PFSK-1 (cell line): ENCODE results near the gene MPND. TPM values are rescaled to one million over a fixed set of nuclear protein-coding genes. Genes with fewer than 3 reads are reported as not detected.
A peak's percentile ranks its signal among the peaks of the same experiment; 100 is the strongest.

Experiments
- FOXP2 ChIP-seq: optimal IDR thresholded peaks from 2 replicates; pipeline ENCODE3; 2011; ENCODE audit warnings: borderline replicate concordance, control low read depth, inconsistent platforms; ENCODE audit not compliant: insufficient read depth; ENCODE audit errors: extremely low read length, extremely low read depth
- POLR2AphosphoS5 ChIP-seq: IDR thresholded peaks from 2 replicates; pipeline ENCODE4 v1.6.1; 2012; ENCODE audit warnings: low read depth, mild to moderate bottlenecking, control low read depth, low read length, moderate library complexity
- SIN3A ChIP-seq: IDR thresholded peaks from 2 replicates; pipeline ENCODE4 v1.6.1; 2012; ENCODE audit warnings: mild to moderate bottlenecking, low read length, moderate library complexity, borderline replicate concordance; ENCODE audit not compliant: insufficient read depth
- TAF1 ChIP-seq: IDR thresholded peaks from 2 replicates; pipeline ENCODE4 v1.6.1; 2012; ENCODE audit warnings: low read length, control low read depth, borderline replicate concordance; ENCODE audit not compliant: insufficient read depth
- polyA plus RNA-seq: library from polyadenylated mRNA; unstranded; fragments of >200 nt; gene quantifications from one replicate; pipeline ENCODE4 v1.2.1, GENCODE V29; 2012; ENCODE audit warnings: low read depth, missing spikeins; ENCODE audit not compliant: insufficient read length
- TF ChIP-seq, protein P1 (sequence below), 2 experiments: IDR thresholded peaks; 2 replicates each; pipeline versions ENCODE4 v1.6.1 to v1.8.0; 2011 to 2012; ENCODE audit warnings: low read depth in 2 of 2, low read length in 2 of 2, control low read depth in 1 of 2, inconsistent platforms in 1 of 2, mild to moderate bottlenecking in 1 of 2, moderate library complexity in 1 of 2; ENCODE audit not compliant: insufficient read depth in 1 of 2

MPND gene, protein sequence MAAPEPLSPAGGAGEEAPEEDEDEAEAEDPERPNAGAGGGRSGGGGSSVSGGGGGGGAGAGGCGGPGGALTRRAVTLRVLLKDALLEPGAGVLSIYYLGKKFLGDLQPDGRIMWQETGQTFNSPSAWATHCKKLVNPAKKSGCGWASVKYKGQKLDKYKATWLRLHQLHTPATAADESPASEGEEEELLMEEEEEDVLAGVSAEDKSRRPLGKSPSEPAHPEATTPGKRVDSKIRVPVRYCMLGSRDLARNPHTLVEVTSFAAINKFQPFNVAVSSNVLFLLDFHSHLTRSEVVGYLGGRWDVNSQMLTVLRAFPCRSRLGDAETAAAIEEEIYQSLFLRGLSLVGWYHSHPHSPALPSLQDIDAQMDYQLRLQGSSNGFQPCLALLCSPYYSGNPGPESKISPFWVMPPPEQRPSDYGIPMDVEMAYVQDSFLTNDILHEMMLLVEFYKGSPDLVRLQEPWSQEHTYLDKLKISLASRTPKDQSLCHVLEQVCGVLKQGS
- 40.2 TPM for polyA plus RNA-seq

DNA sequence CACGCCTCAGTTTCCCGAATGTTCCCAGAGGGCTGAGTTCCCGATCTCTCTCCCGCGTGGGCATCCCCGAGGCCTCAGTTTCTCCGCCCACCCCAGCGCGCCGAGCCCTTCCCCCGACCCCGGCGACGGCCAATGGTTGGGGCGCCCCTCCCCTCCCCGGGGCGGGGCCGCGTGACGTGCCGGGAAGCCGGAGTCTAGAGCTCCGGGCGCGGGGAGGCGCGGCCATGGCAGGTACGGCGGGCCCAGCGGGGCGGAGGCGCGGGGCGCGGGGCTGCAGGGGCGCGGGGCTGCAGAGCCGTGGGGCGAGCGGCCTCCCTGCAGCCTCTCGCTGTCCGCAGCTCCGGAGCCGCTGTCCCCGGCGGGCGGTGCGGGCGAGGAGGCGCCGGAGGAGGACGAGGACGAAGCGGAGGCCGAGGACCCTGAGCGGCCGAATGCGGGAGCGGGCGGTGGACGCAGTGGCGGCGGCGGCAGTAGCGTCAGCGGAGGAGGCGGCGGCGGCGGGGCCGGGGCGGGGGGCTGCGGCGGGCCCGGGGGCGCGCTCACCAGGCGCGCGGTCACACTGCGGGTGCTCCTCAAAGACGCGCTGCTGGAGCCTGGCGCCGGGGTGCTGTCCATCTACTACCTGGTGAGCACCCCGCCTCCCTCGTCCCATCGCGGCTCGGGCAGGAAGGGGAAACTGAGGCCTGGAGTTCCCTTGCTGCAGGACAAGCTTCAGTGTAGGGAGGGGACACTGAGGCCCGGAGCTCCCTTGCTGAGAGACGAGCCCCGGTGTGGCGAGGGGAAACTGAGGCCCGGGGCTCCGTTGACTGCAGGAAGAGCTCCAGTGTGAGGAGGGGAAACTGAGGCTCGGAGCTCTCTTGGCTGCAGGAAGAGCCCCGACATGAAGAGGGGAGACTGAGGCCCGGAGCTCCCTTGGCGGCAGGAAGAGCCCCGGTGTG, at the start of gene MPND:
Gene MPND (plus strand): TSS at position 193 of the 938 bp plus-strand sequence. CDS start 32 bp downstream, at position 225.
- TF ChIP-seq TAF1 (peak; percentile 9; the same call in 1 of the 2 replicates), POLR2AphosphoS5 (no peak; the same call in 1 of the 2 replicates), SIN3A (no peak), FOXP2 (peak; percentile 41)

GRCh38 chr19:4294389-4294788, 49.0 kb upstream of the MPND start:
- TF ChIP-seq, protein P1, sequence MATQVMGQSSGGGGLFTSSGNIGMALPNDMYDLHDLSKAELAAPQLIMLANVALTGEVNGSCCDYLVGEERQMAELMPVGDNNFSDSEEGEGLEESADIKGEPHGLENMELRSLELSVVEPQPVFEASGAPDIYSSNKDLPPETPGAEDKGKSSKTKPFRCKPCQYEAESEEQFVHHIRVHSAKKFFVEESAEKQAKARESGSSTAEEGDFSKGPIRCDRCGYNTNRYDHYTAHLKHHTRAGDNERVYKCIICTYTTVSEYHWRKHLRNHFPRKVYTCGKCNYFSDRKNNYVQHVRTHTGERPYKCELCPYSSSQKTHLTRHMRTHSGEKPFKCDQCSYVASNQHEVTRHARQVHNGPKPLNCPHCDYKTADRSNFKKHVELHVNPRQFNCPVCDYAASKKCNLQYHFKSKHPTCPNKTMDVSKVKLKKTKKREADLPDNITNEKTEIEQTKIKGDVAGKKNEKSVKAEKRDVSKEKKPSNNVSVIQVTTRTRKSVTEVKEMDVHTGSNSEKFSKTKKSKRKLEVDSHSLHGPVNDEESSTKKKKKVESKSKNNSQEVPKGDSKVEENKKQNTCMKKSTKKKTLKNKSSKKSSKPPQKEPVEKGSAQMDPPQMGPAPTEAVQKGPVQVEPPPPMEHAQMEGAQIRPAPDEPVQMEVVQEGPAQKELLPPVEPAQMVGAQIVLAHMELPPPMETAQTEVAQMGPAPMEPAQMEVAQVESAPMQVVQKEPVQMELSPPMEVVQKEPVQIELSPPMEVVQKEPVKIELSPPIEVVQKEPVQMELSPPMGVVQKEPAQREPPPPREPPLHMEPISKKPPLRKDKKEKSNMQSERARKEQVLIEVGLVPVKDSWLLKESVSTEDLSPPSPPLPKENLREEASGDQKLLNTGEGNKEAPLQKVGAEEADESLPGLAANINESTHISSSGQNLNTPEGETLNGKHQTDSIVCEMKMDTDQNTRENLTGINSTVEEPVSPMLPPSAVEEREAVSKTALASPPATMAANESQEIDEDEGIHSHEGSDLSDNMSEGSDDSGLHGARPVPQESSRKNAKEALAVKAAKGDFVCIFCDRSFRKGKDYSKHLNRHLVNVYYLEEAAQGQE (IDR thresholded peaks at IDR 0.05; ENCODE audit: insufficient read depth in 1 of 2, low read depth in 2 of 2, low read length in 2 of 2) = no peak
- no peak for TF ChIP-seq TAF1
- no peak for TF ChIP-seq POLR2AphosphoS5
- TF ChIP-seq SIN3A = no peak
- TF ChIP-seq FOXP2 = no peak

GRCh38 chr19:4295972-4296771, 47.2 kb upstream of the MPND start:
- TF ChIP-seq TAF1 (no peak), FOXP2 (no peak), SIN3A (no peak), POLR2AphosphoS5 (no peak)
- TF ChIP-seq, protein P1 (IDR thresholded peaks at IDR 0.05; ENCODE audit: insufficient read depth in 1 of 2, low read depth in 2 of 2, low read length in 2 of 2) = no peak

GRCh38 chr19:4297901-4298809, 45.2 kb upstream of the MPND start:
- TF ChIP-seq SIN3A (no peak), POLR2AphosphoS5 (no peak), FOXP2 (no peak), TAF1 (no peak)
- TF ChIP-seq, protein P1 (IDR thresholded peaks at IDR 0.05; ENCODE audit: insufficient read depth in 1 of 2, low read depth in 2 of 2, low read length in 2 of 2) = no peak
